ENCODE measurements around the gene VEGFC. TPM values are rescaled to one million over a fixed set of nuclear protein-coding genes. Genes with fewer than 3 reads are reported as not detected.

Gene VEGFC
- polyA plus RNA-seq, 1 donor from 2014 or later = 0.63 TPM

DNA sequence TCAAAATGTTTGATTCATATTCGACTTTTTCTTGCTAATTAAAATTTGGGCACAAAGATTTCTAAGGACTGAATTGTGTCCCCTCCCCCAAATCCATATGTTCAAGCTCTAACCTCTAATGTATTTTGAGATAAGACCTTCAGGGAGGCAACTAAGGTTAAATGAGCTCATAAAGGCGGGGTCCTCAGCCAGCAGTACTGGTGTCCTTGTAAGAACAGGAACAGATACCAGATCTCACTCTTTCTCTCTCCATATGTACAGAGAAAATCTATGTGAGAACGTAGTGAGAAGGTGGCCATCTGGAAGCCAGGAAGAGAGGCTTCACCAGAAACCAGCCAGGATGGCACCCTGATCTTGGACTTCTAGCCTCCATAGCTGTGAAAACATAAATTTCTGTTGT lies 116.9 kb downstream of the VEGFC start:
- Histone ChIP-seq H3K27ac (ENCODE audit: low read length) (no peak overlapping the region), H3F3A (ENCODE audit: insufficient read depth, low read length, poor library complexity, severe bottlenecking) (no peaks in the 10 kb centered on the region), H3K4me3 (ENCODE audit: low read length) (no peak overlapping the region), H3K27me3 (ENCODE audit: insufficient read depth, low read depth, low read length) (no peaks in the 10 kb centered on the region), H3K36me3 (ENCODE audit: insufficient read depth, low read length) (no peaks in the 10 kb centered on the region), H2AFZ (ENCODE audit: low read depth, low read length) (no peak overlapping the region), H3K4me2 (ENCODE audit: low read length) (no peak overlapping the region), H3K9me3 (ENCODE audit: low read length) (no peaks in the 10 kb centered on the region), H4K20me1 (ENCODE audit: insufficient read depth) (no peaks in the 10 kb centered on the region), H3K79me2 (replicated peaks; ENCODE audit: insufficient read depth, low read length) (no peaks in the 10 kb centered on the region), H3K9ac (ENCODE audit: low read length) (no peak overlapping the region), H3K9me2 (ENCODE audit: insufficient read depth, low read length) (no peaks in the 10 kb centered on the region)
- TF ChIP-seq EP300 (conservative IDR thresholded peaks at IDR 0.05; ENCODE audit: poor library complexity, severe bottlenecking) (no peak), TAF1 (IDR thresholded peaks at IDR 0.05; ENCODE audit: low read depth) (no peak), CTCF (IDR thresholded peaks at IDR 0.05; ENCODE audit: poor library complexity, severe bottlenecking) (no peak), EZH2 (IDR thresholded peaks at IDR 0.05; ENCODE audit: borderline replicate concordance, insufficient read depth, low read length, poor library complexity, severe bottlenecking) (no peak), RAD21 (conservative IDR thresholded peaks at IDR 0.05) (no peak), SMC3 (conservative IDR thresholded peaks at IDR 0.05; ENCODE audit: poor library complexity) (no peak), MXI1 (conservative IDR thresholded peaks at IDR 0.05; ENCODE audit: poor library complexity, severe bottlenecking) (no peak), POLR2AphosphoS5 (IDR thresholded peaks at IDR 0.05) (no peak)
- TF ChIP-seq, protein P1, sequence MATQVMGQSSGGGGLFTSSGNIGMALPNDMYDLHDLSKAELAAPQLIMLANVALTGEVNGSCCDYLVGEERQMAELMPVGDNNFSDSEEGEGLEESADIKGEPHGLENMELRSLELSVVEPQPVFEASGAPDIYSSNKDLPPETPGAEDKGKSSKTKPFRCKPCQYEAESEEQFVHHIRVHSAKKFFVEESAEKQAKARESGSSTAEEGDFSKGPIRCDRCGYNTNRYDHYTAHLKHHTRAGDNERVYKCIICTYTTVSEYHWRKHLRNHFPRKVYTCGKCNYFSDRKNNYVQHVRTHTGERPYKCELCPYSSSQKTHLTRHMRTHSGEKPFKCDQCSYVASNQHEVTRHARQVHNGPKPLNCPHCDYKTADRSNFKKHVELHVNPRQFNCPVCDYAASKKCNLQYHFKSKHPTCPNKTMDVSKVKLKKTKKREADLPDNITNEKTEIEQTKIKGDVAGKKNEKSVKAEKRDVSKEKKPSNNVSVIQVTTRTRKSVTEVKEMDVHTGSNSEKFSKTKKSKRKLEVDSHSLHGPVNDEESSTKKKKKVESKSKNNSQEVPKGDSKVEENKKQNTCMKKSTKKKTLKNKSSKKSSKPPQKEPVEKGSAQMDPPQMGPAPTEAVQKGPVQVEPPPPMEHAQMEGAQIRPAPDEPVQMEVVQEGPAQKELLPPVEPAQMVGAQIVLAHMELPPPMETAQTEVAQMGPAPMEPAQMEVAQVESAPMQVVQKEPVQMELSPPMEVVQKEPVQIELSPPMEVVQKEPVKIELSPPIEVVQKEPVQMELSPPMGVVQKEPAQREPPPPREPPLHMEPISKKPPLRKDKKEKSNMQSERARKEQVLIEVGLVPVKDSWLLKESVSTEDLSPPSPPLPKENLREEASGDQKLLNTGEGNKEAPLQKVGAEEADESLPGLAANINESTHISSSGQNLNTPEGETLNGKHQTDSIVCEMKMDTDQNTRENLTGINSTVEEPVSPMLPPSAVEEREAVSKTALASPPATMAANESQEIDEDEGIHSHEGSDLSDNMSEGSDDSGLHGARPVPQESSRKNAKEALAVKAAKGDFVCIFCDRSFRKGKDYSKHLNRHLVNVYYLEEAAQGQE (IDR thresholded peaks at IDR 0.05; ENCODE audit: borderline replicate concordance) = no peak

DNA sequence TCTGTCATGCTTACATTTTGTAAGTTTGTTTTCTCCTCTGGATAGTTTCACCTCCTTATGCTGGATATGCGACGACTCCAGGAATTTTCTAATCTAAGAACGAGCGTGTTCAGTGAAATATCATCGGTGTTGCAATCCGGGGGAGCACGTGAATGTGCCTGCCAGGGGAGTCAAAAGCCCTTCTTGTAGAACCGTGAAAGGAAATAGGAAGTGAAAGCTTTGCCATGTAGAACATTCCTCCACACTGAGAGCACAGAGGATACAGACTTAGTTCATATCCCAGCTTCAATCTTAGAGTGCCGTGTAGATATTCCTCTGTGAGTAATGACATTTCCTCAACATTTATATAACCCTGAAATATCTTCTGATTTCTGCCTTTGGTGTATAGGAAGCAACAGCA lies 121.2 kb downstream of the VEGFC start:
- Histone ChIP-seq H4K20me1 (ENCODE audit: insufficient read depth) (no peaks in the 10 kb centered on the region), H3F3A (ENCODE audit: insufficient read depth, low read length, poor library complexity, severe bottlenecking) (no peaks in the 10 kb centered on the region), H3K9me3 (ENCODE audit: low read length) (no peaks in the 10 kb centered on the region), H3K4me2 (ENCODE audit: low read length) (no peak overlapping the region), H3K9ac (ENCODE audit: low read length) (no peak overlapping the region), H3K27ac (ENCODE audit: low read length) (no peak overlapping the region), H3K79me2 (replicated peaks; ENCODE audit: insufficient read depth, low read length) (no peaks in the 10 kb centered on the region), H3K4me3 (ENCODE audit: low read length) (no peak overlapping the region), H3K27me3 (ENCODE audit: insufficient read depth, low read depth, low read length) (no peaks in the 10 kb centered on the region), H3K36me3 (ENCODE audit: insufficient read depth, low read length) (no peaks in the 10 kb centered on the region), H2AFZ (ENCODE audit: low read depth, low read length) (no peak overlapping the region), H3K9me2 (ENCODE audit: insufficient read depth, low read length) (no peaks in the 10 kb centered on the region)
- TF ChIP-seq TAF1 (IDR thresholded peaks at IDR 0.05; ENCODE audit: low read depth) (no peak), RAD21 (conservative IDR thresholded peaks at IDR 0.05) (no peak)

DNA sequence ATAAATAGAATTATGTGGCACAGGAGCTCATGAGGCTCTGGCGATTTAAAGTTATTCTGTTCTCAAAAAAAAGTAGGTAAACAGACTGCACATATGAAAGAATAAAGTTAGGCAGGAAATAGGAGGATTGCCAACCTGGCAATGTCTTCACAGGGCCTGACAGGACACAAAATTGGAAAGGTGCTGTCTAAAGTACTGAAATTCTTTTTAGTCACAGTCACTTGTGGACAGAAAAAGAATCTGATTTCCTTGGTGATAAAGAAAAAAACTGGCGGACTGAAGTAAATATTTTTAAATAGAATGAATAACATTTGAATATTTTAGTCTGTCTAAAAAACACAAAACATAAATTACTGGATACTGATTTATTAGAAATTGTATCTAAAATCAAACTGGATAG lies 124.4 kb downstream of the VEGFC start:
- no peaks in the 10 kb centered on the region for H3K9me3 ChIP-seq (ENCODE audit: low read length)
- no peaks in the 10 kb centered on the region for H3F3A ChIP-seq (ENCODE audit: insufficient read depth, low read length, poor library complexity, severe bottlenecking)
- no peaks in the 10 kb centered on the region for H4K20me1 ChIP-seq (ENCODE audit: insufficient read depth)
- no peak overlapping the region for H2AFZ ChIP-seq (ENCODE audit: low read depth, low read length)
- H3K9ac ChIP-seq (ENCODE audit: low read length) = no peak overlapping the region
- no peaks in the 10 kb centered on the region for H3K9me2 ChIP-seq (ENCODE audit: insufficient read depth, low read length)
- no peaks in the 10 kb centered on the region for H3K27me3 ChIP-seq (ENCODE audit: insufficient read depth, low read depth, low read length)
- H3K4me3 ChIP-seq (ENCODE audit: low read length) = no peak overlapping the region
- H3K27ac ChIP-seq (ENCODE audit: low read length) = no peak overlapping the region
- H3K79me2 ChIP-seq (replicated peaks; ENCODE audit: insufficient read depth, low read length) = no peaks in the 10 kb centered on the region
- H3K4me2 ChIP-seq (ENCODE audit: low read length) = no peak overlapping the region
- TF ChIP-seq RAD21 (conservative IDR thresholded peaks at IDR 0.05) (no peak), POLR2AphosphoS5 (IDR thresholded peaks at IDR 0.05) (no peak), CTCF (IDR thresholded peaks at IDR 0.05; ENCODE audit: poor library complexity, severe bottlenecking) (no peak), SMC3 (conservative IDR thresholded peaks at IDR 0.05; ENCODE audit: poor library complexity) (no peak), EP300 (conservative IDR thresholded peaks at IDR 0.05; ENCODE audit: poor library complexity, severe bottlenecking) (no peak), EZH2 (IDR thresholded peaks at IDR 0.05; ENCODE audit: borderline replicate concordance, insufficient read depth, low read length, poor library complexity, severe bottlenecking) (no peak), TAF1 (IDR thresholded peaks at IDR 0.05; ENCODE audit: low read depth) (no peak), MXI1 (conservative IDR thresholded peaks at IDR 0.05; ENCODE audit: poor library complexity, severe bottlenecking) (no peak)
- TF ChIP-seq, protein P1 (IDR thresholded peaks at IDR 0.05; ENCODE audit: borderline replicate concordance) = no peak
- H3K36me3 ChIP-seq (ENCODE audit: insufficient read depth, low read length) = no peaks in the 10 kb centered on the region

All from neural cell (in vitro differentiated cells).